ENCODE data around the gene GPR21.

DNA sequence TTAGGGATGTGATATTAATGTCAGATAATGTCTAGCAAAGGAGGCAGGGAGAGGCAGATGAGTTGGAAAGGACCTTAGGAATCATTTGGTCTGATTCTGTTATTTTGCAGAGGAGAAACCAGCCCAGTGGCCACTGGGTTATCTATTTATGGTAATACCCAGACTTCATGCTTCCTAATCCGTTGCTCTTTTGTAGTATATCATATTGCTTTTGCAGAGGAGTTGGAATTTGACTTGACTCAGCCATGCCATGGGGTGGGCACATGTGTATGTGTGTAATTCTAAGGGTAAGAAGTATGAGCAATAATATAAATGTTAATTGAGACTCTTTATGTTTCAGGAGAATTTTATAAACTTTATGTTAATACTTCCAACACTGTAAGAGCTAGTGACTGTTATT is 7.3 kb downstream of the GPR21 start:
- TF ChIP-seq, protein P1, sequence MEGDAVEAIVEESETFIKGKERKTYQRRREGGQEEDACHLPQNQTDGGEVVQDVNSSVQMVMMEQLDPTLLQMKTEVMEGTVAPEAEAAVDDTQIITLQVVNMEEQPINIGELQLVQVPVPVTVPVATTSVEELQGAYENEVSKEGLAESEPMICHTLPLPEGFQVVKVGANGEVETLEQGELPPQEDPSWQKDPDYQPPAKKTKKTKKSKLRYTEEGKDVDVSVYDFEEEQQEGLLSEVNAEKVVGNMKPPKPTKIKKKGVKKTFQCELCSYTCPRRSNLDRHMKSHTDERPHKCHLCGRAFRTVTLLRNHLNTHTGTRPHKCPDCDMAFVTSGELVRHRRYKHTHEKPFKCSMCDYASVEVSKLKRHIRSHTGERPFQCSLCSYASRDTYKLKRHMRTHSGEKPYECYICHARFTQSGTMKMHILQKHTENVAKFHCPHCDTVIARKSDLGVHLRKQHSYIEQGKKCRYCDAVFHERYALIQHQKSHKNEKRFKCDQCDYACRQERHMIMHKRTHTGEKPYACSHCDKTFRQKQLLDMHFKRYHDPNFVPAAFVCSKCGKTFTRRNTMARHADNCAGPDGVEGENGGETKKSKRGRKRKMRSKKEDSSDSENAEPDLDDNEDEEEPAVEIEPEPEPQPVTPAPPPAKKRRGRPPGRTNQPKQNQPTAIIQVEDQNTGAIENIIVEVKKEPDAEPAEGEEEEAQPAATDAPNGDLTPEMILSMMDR (IDR thresholded peaks at IDR 0.05): no peak
- TF ChIP-seq POLR2A (IDR thresholded peaks at IDR 0.05): no peak
